Naive B cell (primary cell): Measurements from ENCODE around the gene ZNF660. TPM values are rescaled to one million over a fixed set of nuclear protein-coding genes. Genes with fewer than 3 reads are reported as not detected.

Source experiments
- ATAC-seq, 2 donors: fragments of 150-1000 bp; cut with Tn5 transposase; 2 replicates each; pipeline ENCODE4 v1.10.0; 2021; ENCODE audit warnings: low read depth in 2 of 2, mild to moderate bottlenecking in 2 of 2, moderate library complexity in 2 of 2
- DNase-seq: peaks from one replicate; pipeline ENCODE4 v3.0.0; 2022
- H3K27ac Mint-ChIP-seq, 6 donors: one replicate each; pipeline ENCODE4 v1.8.0; 2020 to 2022; ENCODE audit warnings: mild to moderate bottlenecking in 6 of 6, mixed read lengths in 6 of 6, moderate library complexity in 5 of 6, inconsistent platforms in 2 of 6
- H3K27me3 Mint-ChIP-seq, 3 donors: one replicate each; pipeline ENCODE4 v1.8.0; 2021 to 2022; ENCODE audit warnings: mixed read lengths in 3 of 3, mild to moderate bottlenecking in 1 of 3
- H3K36me3 Mint-ChIP-seq, 2 donors: one replicate each; pipeline ENCODE4 v1.8.0; 2020 to 2022; ENCODE audit warnings: mixed read lengths in 2 of 2, inconsistent platforms in 1 of 2, mild to moderate bottlenecking in 1 of 2
- H3K4me1 Mint-ChIP-seq, 3 donors: one replicate each; pipeline ENCODE4 v1.8.0; 2020 to 2022; ENCODE audit warnings: mixed read lengths in 3 of 3, inconsistent platforms in 1 of 3, mild to moderate bottlenecking in 1 of 3, moderate library complexity in 1 of 3
- H3K4me3 Mint-ChIP-seq, 8 donors: one replicate each; pipeline ENCODE4 v1.8.0; 2020 to 2022; ENCODE audit warnings: mild to moderate bottlenecking in 8 of 8, mixed read lengths in 8 of 8, moderate library complexity in 8 of 8, inconsistent platforms in 2 of 8
- H3K9me3 Mint-ChIP-seq, 7 donors: one replicate each; pipeline ENCODE4 v1.8.0; 2020 to 2022; ENCODE audit warnings: mixed read lengths in 7 of 7, mild to moderate bottlenecking in 5 of 7, inconsistent platforms in 2 of 7, moderate library complexity in 1 of 7
- polyA plus RNA-seq, 6 donors: library from polyadenylated mRNA; unstranded; fragments of 300-500 nt; fragmentation: Illumina TruSeq; gene quantifications; one replicate each; pipeline ENCODE4 v1.2.3, GENCODE V29; 2021; ENCODE audit warnings: low read depth in 6 of 6

ZNF660 gene
- polyA plus RNA-seq, 6 donors from 2014 or later = 0.79 to 3.6 (median 1.5) TPM

- Mint-ChIP-seq H3K9me3 (peaks cover 0 to 20% (median 11%) of the 10 kb centered on the region in 7 donors), H3K4me1 (peaks cover 7 to 29% (median 23%) of the 10 kb centered on the region in 3 donors), H3K4me3 (peak within 1 kb of the TSS; percentile 84 to 95 (median 93)), H3K27me3 (no peaks in the 10 kb centered on the region), H3K27ac (peak within 1 kb of the TSS; percentile 69 to 96 (median 88)), H3K36me3 (peaks cover 12 to 21% of the 10 kb centered on the region in 2 donors)
- peak; percentile 29 for DNase-seq
- ATAC-seq = peak; percentile 64 to 75
Measured at GRCh38 chr3:44648564-44649229, 63.9 kb downstream of the ZNF660 start, which contains the start of gene ZNF35. Gene ZNF35, plus strand, starts transcription at chr3:44648732. Its CDS starts 2,336 bp downstream, at chr3:44651068.

Other genes starting within 250 kb of the ZNF660 start
- gene TCAIM, start 246.2 kb upstream of the ZNF660 start, polyA plus RNA-seq = 10 to 100 TPM in 3 of 6 donors, 1 to 10 TPM in 3; 5.5 to 14.1 (median 11.3) TPM
- 1 to 10 TPM in 5 of 6 donors, not detected in 1; 1.5 to 5.3 (median 2.9) TPM for gene ZNF445, start 107.3 kb upstream of the ZNF660 start, polyA plus RNA-seq
- gene ZKSCAN7, start 29.8 kb upstream of the ZNF660 start, polyA plus RNA-seq = 1 to 10 TPM; 3.4 to 6.2 (median 5.0) TPM
- 1 to 10 TPM; 2.8 to 8.5 (median 4.9) TPM for gene ZNF197, start 40.1 kb downstream of the ZNF660 start, polyA plus RNA-seq
- 1 to 10 TPM; 3.6 to 6.6 (median 5.4) TPM for gene ZNF35, start 63.8 kb downstream of the ZNF660 start, polyA plus RNA-seq
- 1 to 10 TPM; 4.6 to 6.0 (median 5.4) TPM for gene ZNF502, start 127.7 kb downstream of the ZNF660 start, polyA plus RNA-seq
- 1 to 10 TPM in 5 of 6 donors, not detected in 1; 1.4 to 7.8 (median 4.0) TPM for gene ZNF501, start 144.7 kb downstream of the ZNF660 start, polyA plus RNA-seq
- gene KIAA1143, start 176.7 kb downstream of the ZNF660 start, polyA plus RNA-seq = 10 to 100 TPM in 5 of 6 donors, 1 to 10 TPM in 1; 9.5 to 36.8 (median 28.2) TPM
- gene KIF15, start 176.8 kb downstream of the ZNF660 start, polyA plus RNA-seq = under 1 TPM in 5 of 6 donors, not detected in 1; 0.12 to 0.42 (median 0.36) TPM